ENCODE data around the gene TSR3. TPM values are rescaled to one million over a fixed set of nuclear protein-coding genes. Genes with fewer than 3 reads are reported as not detected.

Gene TSR3
- total RNA-seq, 1 experiment from 2014 or later, result 58.8 TPM

DNA sequence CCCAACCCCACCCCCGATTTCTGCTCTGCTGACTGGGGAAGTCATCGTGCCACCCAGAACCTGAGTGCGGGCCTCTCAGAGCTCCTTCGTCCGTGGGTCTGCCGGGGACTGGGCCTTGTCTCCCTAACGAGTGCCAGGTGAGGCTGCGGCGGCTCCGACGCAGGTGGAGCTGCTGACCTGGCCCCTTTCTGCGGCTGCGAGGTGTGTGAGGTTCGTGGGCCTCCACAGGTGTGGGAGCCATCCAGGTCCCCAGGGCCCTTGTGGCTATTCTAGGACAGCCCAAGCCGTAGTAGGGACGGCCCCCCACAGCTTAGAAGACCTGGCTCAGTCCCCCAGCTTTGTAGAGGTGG is 39.2 kb downstream of the TSR3 start:
- TF ChIP-seq, protein P1, sequence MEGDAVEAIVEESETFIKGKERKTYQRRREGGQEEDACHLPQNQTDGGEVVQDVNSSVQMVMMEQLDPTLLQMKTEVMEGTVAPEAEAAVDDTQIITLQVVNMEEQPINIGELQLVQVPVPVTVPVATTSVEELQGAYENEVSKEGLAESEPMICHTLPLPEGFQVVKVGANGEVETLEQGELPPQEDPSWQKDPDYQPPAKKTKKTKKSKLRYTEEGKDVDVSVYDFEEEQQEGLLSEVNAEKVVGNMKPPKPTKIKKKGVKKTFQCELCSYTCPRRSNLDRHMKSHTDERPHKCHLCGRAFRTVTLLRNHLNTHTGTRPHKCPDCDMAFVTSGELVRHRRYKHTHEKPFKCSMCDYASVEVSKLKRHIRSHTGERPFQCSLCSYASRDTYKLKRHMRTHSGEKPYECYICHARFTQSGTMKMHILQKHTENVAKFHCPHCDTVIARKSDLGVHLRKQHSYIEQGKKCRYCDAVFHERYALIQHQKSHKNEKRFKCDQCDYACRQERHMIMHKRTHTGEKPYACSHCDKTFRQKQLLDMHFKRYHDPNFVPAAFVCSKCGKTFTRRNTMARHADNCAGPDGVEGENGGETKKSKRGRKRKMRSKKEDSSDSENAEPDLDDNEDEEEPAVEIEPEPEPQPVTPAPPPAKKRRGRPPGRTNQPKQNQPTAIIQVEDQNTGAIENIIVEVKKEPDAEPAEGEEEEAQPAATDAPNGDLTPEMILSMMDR (conservative IDR thresholded peaks at IDR 0.05), result no peak
- no peak overlapping the region for H2AFZ ChIP-seq (ENCODE audit: low read length)
- peaks cover 13 to 20% of the 10 kb centered on the region in 2 experiments for H3K4me1 Mint-ChIP-seq
- no peak overlapping the region for H3T11ph ChIP-seq (ENCODE audit: low read length)
- H3K79me1 ChIP-seq (ENCODE audit: insufficient read depth, low read depth, low read length, poor library complexity, severe bottlenecking), result peaks cover 9% of the 10 kb centered on the region
- H3K27me3 ChIP-seq (ENCODE audit: insufficient read depth, low read length), result no peaks in the 10 kb centered on the region
- H2BK120ac ChIP-seq (ENCODE audit: low read depth, low read length, poor library complexity, severe bottlenecking), result no peak overlapping the region
- H2AK5ac ChIP-seq (ENCODE audit: insufficient read length, low read length), result no peak overlapping the region
- no peaks in the 10 kb centered on the region for H3K9me3 ChIP-seq (ENCODE audit: control insufficient read depth, low read depth, low read length)
- H3K27ac Mint-ChIP-seq, result peak overlapping the region in 2 of 3 experiments; percentile 40 to 85; a peak in 1 of 7 replicates
- no peak for DNase-seq
- H3K23ac ChIP-seq (ENCODE audit: insufficient read length, low read depth, low read length), result no peak overlapping the region
- H3K4me2 ChIP-seq (ENCODE audit: insufficient read depth, insufficient read length, low read length), result no peak overlapping the region
- H4K5ac ChIP-seq (ENCODE audit: insufficient read length, low read depth, low read length), result no peak overlapping the region
- no peak overlapping the region for H2BK12ac ChIP-seq (ENCODE audit: insufficient read length, low read depth, low read length)
- peaks cover 5% of the 10 kb centered on the region for H4K20me1 ChIP-seq (ENCODE audit: control insufficient read depth, insufficient read depth, insufficient read length)
- WGBS (ENCODE audit: extremely low coverage, insufficient read length, low lambda C conversion rate), result no CpG with 5 or more reads among the region's 16 CpGs
- peaks cover 47% of the 10 kb centered on the region for H3K79me2 ChIP-seq (ENCODE audit: insufficient read depth, low read length)
- H3K36me3 Mint-ChIP-seq (ENCODE audit: insufficient read depth in 1 of 3, low read depth in 3 of 3), result peaks cover 36 to 55% (median 50%) of the 10 kb centered on the region in 3 experiments
- H4K8ac ChIP-seq (replicated peaks; ENCODE audit: insufficient read length, low read depth, low read length), result no peak overlapping the region
- H2BK15ac ChIP-seq (ENCODE audit: low read depth, low read length), result no peak overlapping the region
- no peak overlapping the region for H3K18ac ChIP-seq (ENCODE audit: insufficient read length, low read depth, low read length)
- no peaks in the 10 kb centered on the region for H3K27me3 Mint-ChIP-seq (ENCODE audit: low read depth)
- H3K14ac ChIP-seq (ENCODE audit: insufficient read depth, low read length), result no peak overlapping the region
- no peak overlapping the region for H2BK5ac ChIP-seq (ENCODE audit: insufficient read length, low read length)
- peak overlapping the region in 1 of 2 experiments; percentile 26; a peak in 1 of 5 replicates for H3K4me3 Mint-ChIP-seq
- H2BK20ac ChIP-seq (ENCODE audit: low read depth, low read length, poor library complexity, severe bottlenecking), result no peak overlapping the region
- no peak overlapping the region for H3K4ac ChIP-seq (ENCODE audit: low read depth, low read length)
- peaks cover 13% of the 10 kb centered on the region for H3K23me2 ChIP-seq (ENCODE audit: insufficient read length, low read depth, low read length, poor library complexity, severe bottlenecking)
- H3K4me1 ChIP-seq (ENCODE audit: insufficient read depth, low read length), result no peaks in the 10 kb centered on the region; the same call in 1 of the 2 replicates
- H4K91ac ChIP-seq (ENCODE audit: insufficient read length, low read depth, low read length), result no peak overlapping the region
- H3K9ac ChIP-seq (ENCODE audit: extremely low read depth, insufficient read length, low read length), result no peak overlapping the region
- peaks cover 4 to 6% of the 10 kb centered on the region in 2 experiments for H3K9me3 Mint-ChIP-seq
- no peak overlapping the region for H3K27ac ChIP-seq (ENCODE audit: insufficient read length, low read depth, low read length)
- H3K56ac ChIP-seq (ENCODE audit: insufficient read length, low read depth, low read length), result no peak overlapping the region
